ENCODE data around the gene BRD2.

The BRD2 gene

GRCh38 chr6:32949113-32949512 is 19.3 kb upstream of the BRD2 start:
- DNase-seq (ENCODE audit: low read depth): no peak

DNA sequence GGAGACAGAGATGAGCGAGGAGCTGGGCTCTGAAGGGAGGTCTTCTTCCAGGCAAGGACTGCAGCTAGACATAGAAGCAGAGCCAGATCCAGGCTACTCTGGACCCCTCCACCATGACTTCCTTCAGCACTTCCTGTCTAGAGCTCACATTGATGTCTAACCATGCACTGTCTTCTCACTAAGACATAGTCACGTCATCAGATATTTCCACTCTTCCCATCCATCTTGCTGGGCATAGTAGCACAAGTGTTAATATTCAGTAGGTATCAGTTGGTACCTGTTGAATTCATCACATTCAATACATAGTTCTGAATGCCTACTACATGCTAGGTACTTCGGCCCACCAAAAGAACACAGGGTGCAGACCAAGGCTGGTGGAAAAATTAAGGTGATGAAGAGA is 18.4 kb upstream of the BRD2 start:
- no peak for DNase-seq (ENCODE audit: low read depth)

- DNase-seq (ENCODE audit: low read depth): no peak
Measured at GRCh38 chr6:32950449-32950848, 17.9 kb upstream of the BRD2 start.

GRCh38 chr6:32952817-32953739 is 15.3 kb upstream of the BRD2 start, which contains the start of gene HLA-DMA:
HLA-DMA (minus strand) TSS chr6:32953097; CDS start chr6:32953036, 61 bp downstream.
- DNase-seq (ENCODE audit: low read depth): peak; percentile 55

- DNase-seq (ENCODE audit: low read depth): no peak
Measured at GRCh38 chr6:32953775-32954174, 14.6 kb upstream of the BRD2 start.

GRCh38 chr6:32954267-32954666 is 14.1 kb upstream of the BRD2 start:
- no peak for DNase-seq (ENCODE audit: low read depth)

DNA sequence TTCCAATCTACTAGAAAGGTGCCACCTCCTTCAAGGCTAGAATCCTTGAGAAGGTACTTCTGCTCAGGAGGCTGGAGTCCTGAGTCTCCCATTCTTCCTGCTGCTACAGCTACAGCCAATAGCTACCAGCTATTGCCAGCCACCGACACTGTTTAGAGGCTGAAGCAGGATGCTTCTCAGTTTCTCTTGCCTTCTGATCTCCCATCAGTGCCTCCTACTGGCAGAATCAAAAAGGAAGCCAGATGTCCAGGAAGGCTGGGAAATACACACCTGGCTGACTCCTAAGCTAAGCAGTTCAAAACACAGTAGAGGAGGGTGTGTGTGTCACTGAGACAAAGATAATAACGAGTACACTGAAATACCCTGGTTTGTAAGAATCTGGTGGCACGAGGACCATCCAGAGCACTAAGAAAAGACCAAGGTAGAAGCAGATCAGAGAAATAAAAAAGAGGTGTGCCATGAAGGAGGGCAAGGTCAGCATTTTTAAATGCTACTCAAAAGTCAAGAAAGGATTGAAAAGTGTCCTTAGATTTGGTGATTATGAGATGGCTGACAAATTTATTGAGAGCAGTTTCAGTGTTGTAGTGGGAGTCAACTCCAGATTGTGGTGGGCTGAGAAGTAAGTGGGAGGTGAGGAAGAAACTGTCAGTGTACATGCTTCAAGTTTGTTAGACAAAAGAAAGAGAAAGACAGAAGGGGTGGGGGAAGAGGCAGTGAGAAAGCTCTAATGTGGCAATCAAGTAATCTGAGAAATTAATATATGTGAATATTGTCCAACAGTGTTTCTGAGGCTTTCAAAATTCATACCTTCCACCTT is 13.2 kb upstream of the BRD2 start:
- DNase-seq (ENCODE audit: low read depth): no peak

GRCh38 chr6:32956176-32956575 is 12.2 kb upstream of the BRD2 start:
- DNase-seq (ENCODE audit: low read depth): no peak

- no peak for DNase-seq (ENCODE audit: low read depth)
Measured at GRCh38 chr6:32960563-32960962, 7.8 kb upstream of the BRD2 start.

DNA sequence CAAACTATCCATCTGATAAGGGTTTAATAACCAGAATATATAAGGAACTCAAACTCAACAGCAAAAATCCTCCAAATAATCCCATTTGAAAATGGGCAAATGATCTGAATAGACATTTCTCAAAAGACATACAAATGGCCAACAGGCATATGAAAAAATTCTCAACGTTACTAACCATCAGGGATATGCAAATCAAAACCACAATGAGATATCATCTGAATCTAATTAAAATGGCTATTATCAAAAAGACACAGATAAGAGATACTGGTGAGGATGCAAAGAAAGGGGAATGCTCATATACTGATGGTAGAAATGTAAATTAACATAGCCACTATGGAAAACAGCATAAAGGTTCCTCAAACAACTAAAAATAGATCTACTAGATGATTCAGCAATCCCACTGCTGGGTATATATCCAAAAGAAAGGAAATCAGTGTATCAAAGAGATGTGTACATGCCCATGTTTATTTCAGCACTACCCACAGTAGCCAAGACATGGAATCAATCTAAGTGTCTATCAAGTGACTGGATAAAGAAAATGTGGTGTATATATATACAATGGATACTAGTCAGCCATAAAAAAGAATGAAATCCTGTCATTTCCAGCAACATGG is 6.1 kb upstream of the BRD2 start:
- DNase-seq (ENCODE audit: low read depth): no peak

DNA sequence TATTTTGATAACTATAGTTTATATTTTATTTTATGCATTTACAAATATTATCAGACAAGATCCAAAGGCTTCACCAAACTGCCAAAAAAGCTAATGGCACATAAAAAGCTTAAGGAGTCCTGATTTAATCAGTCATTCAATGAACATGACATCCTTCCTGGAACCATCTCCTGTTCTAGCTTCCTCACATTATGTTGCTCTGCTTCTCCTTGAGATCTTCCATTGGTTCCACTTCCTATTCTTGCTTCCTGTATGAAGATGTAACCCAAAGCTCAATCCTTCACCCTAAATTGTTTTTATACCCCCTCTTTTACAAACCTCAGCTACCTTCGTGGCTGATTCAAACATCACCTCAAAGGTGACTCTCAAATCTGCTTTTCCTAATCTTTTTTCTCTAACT is 4.5 kb upstream of the BRD2 start:
- DNase-seq (ENCODE audit: low read depth): no peak

DNA sequence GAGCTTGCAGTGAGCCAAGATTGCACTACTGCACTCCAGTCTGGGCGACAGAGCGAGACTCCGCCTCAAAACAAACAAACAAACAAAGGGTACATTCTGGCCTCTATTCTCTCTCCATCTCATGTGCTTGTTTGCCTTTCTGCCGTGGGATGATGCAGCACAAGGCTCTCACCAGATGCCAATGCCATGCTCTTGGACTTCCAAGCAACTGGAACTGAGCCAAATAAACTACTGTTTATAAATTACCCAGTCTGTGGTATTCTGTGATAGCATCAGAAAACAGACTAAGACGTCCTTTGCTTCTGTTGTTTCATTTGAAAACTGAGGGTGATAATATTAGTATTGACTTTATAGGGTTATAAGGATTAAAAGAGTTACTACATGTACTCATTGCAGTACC is 3.6 kb upstream of the BRD2 start:
- no peak for DNase-seq (ENCODE audit: low read depth)

DNA sequence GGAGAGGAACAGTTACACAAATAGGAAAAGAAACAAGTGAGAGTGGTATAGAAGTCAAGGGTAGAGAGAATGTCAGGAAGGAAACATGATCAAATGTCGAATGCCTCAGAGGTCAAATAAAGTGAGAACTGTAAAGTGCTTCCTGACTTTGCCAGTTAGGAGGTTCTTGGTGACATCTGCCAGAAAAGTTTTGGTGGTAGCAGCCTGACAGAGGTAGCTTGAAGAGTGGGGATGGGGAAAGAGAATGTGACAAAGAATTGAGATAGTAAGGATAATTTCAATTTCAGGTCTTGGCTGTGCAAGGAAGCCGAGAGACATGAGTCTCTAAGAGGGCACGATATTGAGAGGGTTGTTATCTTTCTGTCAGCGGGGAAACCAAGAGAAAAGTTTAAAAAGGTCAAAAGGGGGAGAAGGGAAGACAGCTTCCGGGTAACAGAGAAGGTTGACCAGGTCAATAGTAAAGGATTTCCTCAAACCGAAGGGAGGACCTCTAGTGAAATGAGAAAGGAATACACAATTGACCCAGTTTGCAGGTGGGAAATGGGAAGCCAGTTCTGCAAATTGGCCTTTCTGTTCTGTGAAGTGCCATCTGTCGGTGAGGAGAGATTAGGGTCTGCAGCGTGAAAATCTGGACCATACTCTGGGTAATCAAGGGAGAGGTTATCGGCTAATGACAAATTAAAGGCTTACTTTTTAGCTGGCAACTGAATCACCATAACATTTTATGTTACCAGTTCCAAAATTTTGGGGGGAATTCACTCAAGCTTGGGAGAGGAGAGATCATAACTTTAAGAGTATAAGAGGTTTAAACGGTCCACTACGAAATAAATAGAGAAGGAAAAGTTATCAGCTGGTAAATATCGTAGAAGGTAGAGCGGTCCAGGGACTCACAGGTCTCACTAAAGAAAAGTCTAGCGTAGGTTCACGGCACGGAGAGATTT is 973 bp upstream of the BRD2 start:
- no peak for DNase-seq (ENCODE audit: low read depth)

DNA sequence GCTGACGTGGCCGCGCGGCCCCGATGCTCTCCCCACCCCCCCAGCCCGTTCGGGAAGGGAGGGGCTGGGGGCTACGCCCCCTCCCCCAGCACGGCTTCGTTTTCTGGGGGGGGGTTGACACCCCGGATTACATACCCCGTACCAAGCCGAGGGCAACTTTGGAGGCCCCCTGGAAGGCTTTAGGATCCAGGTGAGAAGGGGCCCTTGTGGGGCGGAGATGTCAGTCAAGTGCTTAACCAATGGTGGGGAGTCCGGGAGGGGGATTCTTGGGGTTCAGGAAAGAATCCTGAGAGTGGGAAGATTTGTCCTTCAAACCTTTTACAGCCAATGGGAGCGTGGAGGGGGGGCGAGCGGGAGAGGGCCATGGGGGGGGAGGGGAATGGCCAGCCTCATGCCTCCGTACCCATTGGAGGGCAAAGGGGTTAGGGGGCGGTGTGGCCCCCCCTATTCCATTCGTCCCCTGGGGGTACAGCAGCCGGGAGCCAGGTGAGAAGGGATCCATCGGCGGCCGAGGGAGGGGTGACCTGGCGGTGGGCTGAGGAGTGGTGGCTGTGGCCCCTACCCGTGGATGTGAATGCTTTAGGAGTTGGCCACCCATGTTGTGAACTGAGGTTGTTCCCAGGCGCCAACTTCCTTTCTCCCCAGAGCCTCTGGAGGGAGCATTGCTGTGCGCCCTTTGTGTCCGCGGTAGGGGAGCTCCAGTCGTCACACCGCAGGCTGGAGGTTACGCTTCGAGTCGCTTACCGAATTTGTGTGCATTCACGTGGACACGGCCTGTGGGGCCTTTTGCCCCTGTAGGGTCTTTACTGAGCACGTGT is 682 bp downstream of the BRD2 start:
- no peak for DNase-seq (ENCODE audit: low read depth)

GRCh38 chr6:32969685-32970412 is 1.5 kb downstream of the BRD2 start:
- peak; percentile 50 for DNase-seq (ENCODE audit: low read depth)

GRCh38 chr6:32970413-32971241 is 2.2 kb downstream of the BRD2 start:
- peak; percentile 62 for DNase-seq (ENCODE audit: low read depth)

GRCh38 chr6:32971242-32971580 is 2.8 kb downstream of the BRD2 start:
- DNase-seq (ENCODE audit: low read depth): no peak

GRCh38 chr6:32971581-32972352 is 3.4 kb downstream of the BRD2 start:
- peak; percentile 100 for DNase-seq (ENCODE audit: low read depth)

Data from activated T-helper 1 cell treated with Interleukin-2 at 50 U/mL for 16 hours (primary cell).